Left cardiac atrium (tissue), 4 donors: ENCODE results near the gene OR2T10. TPM values are rescaled to one million over a fixed set of nuclear protein-coding genes. Genes with fewer than 3 reads are reported as not detected.
"Not testable (repeated sequence)": the region's sequence is repeated elsewhere in the genome, so short reads cannot be mapped to it uniquely, and the experiment has no call there.

ENCODE experiments used
- ATAC-seq, 2 donors: fragments of 200-7000 bp; cut with Tn5 transposase; one replicate each; pipeline ENCODE4 v1.9.1; 2020; ENCODE audit warnings: mild to moderate bottlenecking in 2 of 2, moderate library complexity in 2 of 2
- DNase-seq: peaks from one replicate; pipeline ENCODE4 v3.0.0-alpha.2; 2020
- intact Hi-C, 2 donors: fragments of 100-400 bp; cut with DNase I; formaldehyde crosslinking; loops; one replicate each; pipeline versions ENCODE4 v1.14.1 to v1.15.1; 2022 to 2023
- total RNA-seq, 2 donors: library from RNA; stranded (reverse); fragmentation: NEBNext Ultra II Directional; extraction: Animal tissue kit (Norgen Biotek cat#: 25700); gene quantifications; one replicate each; pipeline ENCODE4 v1.2.1, GENCODE V29; 2021
- donor health status: DM: no; HTN: yes; CAD: no.
- donor health status: DM: no; HTN: yes; CAD: no; lungs with severe emphysema.
- donor health status: DM: yes; HTN: yes; CAD: no.
- donor health status: Dilated cardiomyopathy.

OR2T10 gene
- total RNA-seq, 2 donors from 2014 or later, result not detected

GRCh38 chr1:248610301-248610700, 12.8 kb upstream of the OR2T10 start:
- no peak for ATAC-seq
- intact Hi-C loops, result no loop called here
- no peak for DNase-seq

- DNase-seq (no peak), ATAC-seq (no peak)
- intact Hi-C loops, result no loop called here
These were observed 1.9 kb upstream of the OR2T10 start for GRCh38 chr1:248599396-248599795.

- no peak for ATAC-seq
- intact Hi-C loops, result no loop called here
- no peak for DNase-seq
These were observed 885 bp downstream of the OR2T10 start for GRCh38 chr1:248596615-248597014.

GRCh38 chr1:248593226-248593625, 4.3 kb downstream of the OR2T10 start:
- ATAC-seq (no peak), DNase-seq (no peak)
- intact Hi-C loops, result no loop called here

- intact Hi-C loops, result no loop called here
- DNase-seq (no peak), ATAC-seq (no peak)
These were observed 4.8 kb downstream of the OR2T10 start for GRCh38 chr1:248592655-248593054.

GRCh38 chr1:248590055-248590454, 7.4 kb downstream of the OR2T10 start:
- DNase-seq (no peak), ATAC-seq (no peak)
- intact Hi-C loops, result no loop called here

- ATAC-seq (no peak), DNase-seq (no peak)
- intact Hi-C loops, result no loop called here
These were observed 8.2 kb downstream of the OR2T10 start for GRCh38 chr1:248589334-248589733.

- intact Hi-C loops, result no loop called here
- no peak for DNase-seq
- ATAC-seq, result no peak
These were observed 12.2 kb downstream of the OR2T10 start for GRCh38 chr1:248585266-248585665.

GRCh38 chr1:248576260-248576980, 21.1 kb downstream of the OR2T10 start:
- no peak for DNase-seq
- intact Hi-C loops, result no loop called here
- no peak for ATAC-seq

- intact Hi-C loops, ATAC-seq, DNase-seq: not testable (repeated sequence)
These were observed 22.8 kb downstream of the OR2T10 start, which contains the start of gene OR2T34 for GRCh38 chr1:248574657-248575056. TSS of gene OR2T34 (minus strand) at chr1:248574757. CDS start at chr1:248574757, 0 bp downstream.

GRCh38 chr1:248573856-248574255, 23.6 kb downstream of the OR2T10 start:
- DNase-seq, intact Hi-C loops, ATAC-seq: not testable (repeated sequence)

GRCh38 chr1:248572049-248572448, 25.5 kb downstream of the OR2T10 start:
- DNase-seq, ATAC-seq, intact Hi-C loops: not testable (repeated sequence)

GRCh38 chr1:248570811-248571210, 26.7 kb downstream of the OR2T10 start:
- DNase-seq, ATAC-seq, intact Hi-C loops: not testable (repeated sequence)

- intact Hi-C loops, DNase-seq, ATAC-seq: not testable (repeated sequence)
These were observed 28.5 kb downstream of the OR2T10 start for GRCh38 chr1:248569049-248569448.

- intact Hi-C loops, ATAC-seq, DNase-seq: not testable (repeated sequence)
These were observed 31.7 kb downstream of the OR2T10 start for GRCh38 chr1:248565530-248566373.

GRCh38 chr1:248562672-248563071, 34.8 kb downstream of the OR2T10 start, which contains the start of gene OR2T29:
TSS of gene OR2T29 (minus strand) at chr1:248562772. CDS start at chr1:248559491, 3,281 bp downstream.
- intact Hi-C loops, DNase-seq, ATAC-seq: not testable (repeated sequence)

- ATAC-seq, DNase-seq, intact Hi-C loops: not testable (repeated sequence)
These were observed 46.5 kb downstream of the OR2T10 start for GRCh38 chr1:248551027-248551426.

GRCh38 chr1:248547383-248547782, 50.1 kb downstream of the OR2T10 start:
- intact Hi-C loops, DNase-seq, ATAC-seq: not testable (repeated sequence)
